Kidney (tissue), 14 donors: Measurements from ENCODE around the gene HIC2. TPM values are rescaled to one million over a fixed set of nuclear protein-coding genes. Genes with fewer than 3 reads are reported as not detected.
"Not testable (repeated sequence)": the region's sequence is repeated elsewhere in the genome, so short reads cannot be mapped to it uniquely, and the experiment has no call there.

Experiments
- DNase-seq, 5 donors: peaks; one replicate each; pipeline ENCODE4 v3.0.0-alpha.2; 2013 to 2020
- FAIRE-seq: peaks from 2 replicates; lab custom pipeline; 2012; peaks lifted over from hg19 to GRCh38; lab: Jason Lieb, UNC
- H3K27ac ChIP-seq, 2 donors: one replicate each; pipeline ENCODE4 v1.7.0; 2013; ENCODE audit warnings: low read depth in 2 of 2, low read length in 2 of 2, inconsistent platforms in 1 of 2
- H3K27me3 ChIP-seq: one replicate; pipeline ENCODE4 v1.7.1; 2013; ENCODE audit warnings: low read length, inconsistent platforms; ENCODE audit not compliant: control insufficient read depth, insufficient read depth
- H3K36me3 ChIP-seq, 3 donors: one replicate each; pipeline versions ENCODE4 v1.7.0 to v1.7.1; 2013; ENCODE audit warnings: low read length in 3 of 3, control low read depth in 1 of 3, inconsistent platforms in 1 of 3; ENCODE audit not compliant: insufficient read depth in 3 of 3, control insufficient read depth in 2 of 3
- H3K4me1 ChIP-seq, 3 donors: one replicate each; pipeline versions ENCODE4 v1.7.0 to v1.7.1; 2013; ENCODE audit warnings: low read length in 3 of 3, inconsistent platforms in 1 of 3, low read depth in 1 of 3; ENCODE audit not compliant: control insufficient read depth in 2 of 3, insufficient read depth in 2 of 3
- H3K4me3 ChIP-seq, 3 donors: one replicate each; pipeline versions ENCODE4 v1.7.0 to v1.8.1; 2013; ENCODE audit warnings: low read length in 3 of 3, control low read depth in 1 of 3, inconsistent platforms in 1 of 3
- H3K9ac ChIP-seq, 3 donors: one replicate each; pipeline versions ENCODE4 v1.7.0 to v1.7.1; 2013; ENCODE audit warnings: low read length in 3 of 3, control low read depth in 1 of 3, inconsistent platforms in 1 of 3
- H3K9me3 ChIP-seq, 3 donors: one replicate each; pipeline versions ENCODE4 v1.7.0 to v1.7.1; 2013; ENCODE audit warnings: low read length in 3 of 3, control low read depth in 1 of 3, inconsistent platforms in 1 of 3; ENCODE audit not compliant: control insufficient read depth in 2 of 3, insufficient read depth in 1 of 3
- CTCF ChIP-seq: IDR thresholded peaks from 3 replicates; pipeline ENCODE4 v1.5.1; 2012; ENCODE audit warnings: mild to moderate bottlenecking, moderate library complexity, borderline replicate concordance; ENCODE audit not compliant: insufficient read depth; ENCODE audit errors: extremely low read depth
- intact Hi-C: fragments of 100-400 bp; cut with DNase I; formaldehyde crosslinking; loops from one replicate; pipeline ENCODE4 v1.11.1; 2022
- polyA plus RNA-seq: library from polyadenylated mRNA; stranded (reverse); fragments of 350-450 nt; fragmentation: Illumina TruSeq; extraction: RNeasy Lipid Tissue Mini Kit (QIAGEN cat#74804); gene quantifications from one replicate; pipeline ENCODE4 v1.2.3, GENCODE V29; 2014; ENCODE audit warnings: low read depth, low replicate concordance; ENCODE audit not compliant: insufficient read depth
- total RNA-seq: library from RNA; stranded (reverse); fragmentation: NEBNext Ultra II Directional; extraction: Animal tissue kit (Norgen Biotek cat#: 25700); gene quantifications from one replicate; pipeline ENCODE4 v1.2.1, GENCODE V29; 2021
- donor health status: control.
- donor health status: control.
- donor health status: control.
- donor health status: control.
- donor health status: control.
- donor health status: DM: yes; HTN: yes; CAD: no.
- donor health status: Normal renal cell carcinoma (clear cell type).

HIC2 gene
- total and polyA plus RNA-seq, 2 donors from 2014 or later: 1.4 to 4.2 TPM

- Histone ChIP-seq H3K9ac (no peak overlapping the region), H3K36me3 (peaks cover 0 to 9% (median 5%) of the 10 kb centered on the region in 3 donors), H3K27me3 (no peaks in the 10 kb centered on the region), H3K4me1 (no peaks in the 10 kb centered on the region), H3K4me3 (no peak overlapping the region), H3K9me3 (no peaks in the 10 kb centered on the region), H3K27ac (no peak overlapping the region)
- no peak for TF ChIP-seq CTCF
- DNase-seq: peak in 4 of 5 donors; percentile 35 to 61 (median 42)
- intact Hi-C loops: no loop called here
- no peak for FAIRE-seq
These were observed 33.7 kb downstream of the HIC2 start for GRCh38 chr22:21450858-21451353.

- FAIRE-seq: no peak
These were observed 34.7 kb downstream of the HIC2 start for GRCh38 chr22:21451545-21452520.

GRCh38 chr22:21452666-21453065 lies 35.5 kb downstream of the HIC2 start:
- intact Hi-C loops, DNase-seq, FAIRE-seq, H3K36me3 ChIP-seq, H3K9ac ChIP-seq, H3K4me1 ChIP-seq, H3K4me3 ChIP-seq, H3K27me3 ChIP-seq, H3K27ac ChIP-seq, H3K9me3 ChIP-seq: not testable (repeated sequence)

More at GRCh38 chr22:21451545-21452520, 34.7 kb downstream of the HIC2 start:
- no peak overlapping the region for H3K9ac ChIP-seq
- no peak overlapping the region for H3K4me3 ChIP-seq
- no peaks in the 10 kb centered on the region for H3K4me1 ChIP-seq
- no peaks in the 10 kb centered on the region for H3K27me3 ChIP-seq
- intact Hi-C loops: no loop called here
- no peaks in the 10 kb centered on the region for H3K9me3 ChIP-seq
- no peak overlapping the region for H3K27ac ChIP-seq
- TF ChIP-seq CTCF: no peak
- DNase-seq: peak in 1 of 5 donors; percentile 9
- H3K36me3 ChIP-seq: peaks cover 0 to 3% (median 0%) of the 10 kb centered on the region in 3 donors

GRCh38 chr22:21454998-21455333 lies 37.8 kb downstream of the HIC2 start:
- H3K9ac ChIP-seq, intact Hi-C loops, H3K27ac ChIP-seq, H3K4me3 ChIP-seq, H3K9me3 ChIP-seq, H3K36me3 ChIP-seq, DNase-seq, H3K27me3 ChIP-seq, H3K4me1 ChIP-seq, FAIRE-seq: not testable (repeated sequence)
